MCF 10A (cell line): Measurements from ENCODE around the gene MCM10. TPM values are rescaled to one million over a fixed set of nuclear protein-coding genes. Genes with fewer than 3 reads are reported as not detected.
"Not testable (repeated sequence)": the region's sequence is repeated elsewhere in the genome, so short reads cannot be mapped to it uniquely, and the experiment has no call there.

Experiments used
- BruUV-seq: library from RNA; stranded (reverse); fragments of 400-500 nt; replicated peaks from 2 replicates; lab custom pipeline; 2021; lab: Mats Ljungman, UMichigan
- CTCF ChIA-PET: fragments of 300-600 bp; sonication (Branson Sonifier 250); formaldehyde crosslinking; extraction: SDS; loops from one replicate; lab custom pipeline; 2021; ENCODE audit warnings: antibody characterized with exemption, inconsistent platforms; lab: Yijun Ruan, JAX
- POLR2A ChIA-PET: fragments of 300-600, 350-650 bp; sonication (Branson Sonifier 250); formaldehyde crosslinking; extraction: SDS; loops from one replicate; lab custom pipeline; 2020; ENCODE audit warnings: antibody characterized with exemption, inconsistent platforms; lab: Yijun Ruan, JAX
- DNase-seq: peaks from one replicate; pipeline ENCODE4 v3.0.0-alpha.2; 2018; ENCODE audit not compliant: unreplicated experiment
- H3K27ac Mint-ChIP-seq: one replicate; pipeline ENCODE4 v1.8.0; 2022; ENCODE audit warnings: mild to moderate bottlenecking, low read depth, mixed read lengths; ENCODE audit not compliant: unreplicated experiment
- H3K27me3 Mint-ChIP-seq: one replicate; pipeline ENCODE4 v1.8.0; 2022; ENCODE audit warnings: mixed read lengths; ENCODE audit not compliant: insufficient read depth, unreplicated experiment
- H3K36me3 Mint-ChIP-seq: one replicate; pipeline ENCODE4 v1.8.0; 2022; ENCODE audit warnings: mild to moderate bottlenecking, moderate library complexity, mixed read lengths; ENCODE audit not compliant: insufficient read depth, unreplicated experiment
- H3K4me1 Mint-ChIP-seq: one replicate; pipeline ENCODE4 v1.8.0; 2022; ENCODE audit warnings: mixed read lengths; ENCODE audit not compliant: insufficient read depth, unreplicated experiment
- H3K4me3 Mint-ChIP-seq: one replicate; pipeline ENCODE4 v1.8.0; 2022; ENCODE audit warnings: mild to moderate bottlenecking, moderate library complexity, mixed read lengths; ENCODE audit not compliant: unreplicated experiment
- H3K9me3 Mint-ChIP-seq: one replicate; pipeline ENCODE4 v1.8.0; 2022; ENCODE audit warnings: mixed read lengths; ENCODE audit not compliant: unreplicated experiment
- intact Hi-C: fragments of 100-400 bp; cut with micrococcal nuclease; formaldehyde crosslinking; loops from 2 replicates; pipeline ENCODE4 v1.14.1; 2022
- total RNA-seq: library from RNA; stranded (reverse); gene quantifications from 2 replicates; pipeline ENCODE4 v1.2.3, GENCODE V29; 2022
- TF ChIP-seq, protein P1 (sequence below): fragments of 200-600 bp; IDR thresholded peaks from one replicate; pipeline ENCODE4 v1.8.0; 2022; ENCODE audit warnings: antibody characterized with exemption, mild to moderate bottlenecking; ENCODE audit not compliant: unreplicated experiment

MCM10 gene
- total RNA-seq, 1 experiment from 2014 or later, result 6.0 TPM

DNA sequence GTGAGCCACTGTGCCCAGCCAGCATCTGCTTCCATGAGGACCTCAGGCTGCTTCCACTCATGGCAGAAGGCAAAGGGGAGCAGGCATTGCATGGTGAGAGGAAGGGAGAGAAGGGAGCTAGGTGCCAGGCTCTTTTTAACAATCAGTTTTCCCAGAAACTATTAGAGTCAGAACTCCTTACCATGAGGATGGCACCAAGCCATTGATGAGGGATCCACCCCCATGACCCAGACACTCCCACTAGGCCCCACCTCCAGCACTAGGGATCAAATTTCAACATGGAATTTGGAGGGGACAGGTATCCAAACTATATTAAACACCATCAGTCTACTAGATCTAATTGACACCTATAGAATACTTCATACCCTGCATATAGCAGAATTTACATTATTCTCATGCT lies 14.2 kb upstream of the MCM10 start:
- DNase-seq, result no peak
- Mint-ChIP-seq H3K36me3 (no peaks in the 10 kb centered on the region), H3K4me3 (no peak overlapping the region), H3K4me1 (peaks cover 16% of the 10 kb centered on the region), H3K27ac (no peak overlapping the region), H3K27me3 (no peaks in the 10 kb centered on the region), H3K9me3 (peaks cover 12% of the 10 kb centered on the region)
- intact Hi-C loops, result no loop called here
- TF ChIP-seq, protein P1, sequence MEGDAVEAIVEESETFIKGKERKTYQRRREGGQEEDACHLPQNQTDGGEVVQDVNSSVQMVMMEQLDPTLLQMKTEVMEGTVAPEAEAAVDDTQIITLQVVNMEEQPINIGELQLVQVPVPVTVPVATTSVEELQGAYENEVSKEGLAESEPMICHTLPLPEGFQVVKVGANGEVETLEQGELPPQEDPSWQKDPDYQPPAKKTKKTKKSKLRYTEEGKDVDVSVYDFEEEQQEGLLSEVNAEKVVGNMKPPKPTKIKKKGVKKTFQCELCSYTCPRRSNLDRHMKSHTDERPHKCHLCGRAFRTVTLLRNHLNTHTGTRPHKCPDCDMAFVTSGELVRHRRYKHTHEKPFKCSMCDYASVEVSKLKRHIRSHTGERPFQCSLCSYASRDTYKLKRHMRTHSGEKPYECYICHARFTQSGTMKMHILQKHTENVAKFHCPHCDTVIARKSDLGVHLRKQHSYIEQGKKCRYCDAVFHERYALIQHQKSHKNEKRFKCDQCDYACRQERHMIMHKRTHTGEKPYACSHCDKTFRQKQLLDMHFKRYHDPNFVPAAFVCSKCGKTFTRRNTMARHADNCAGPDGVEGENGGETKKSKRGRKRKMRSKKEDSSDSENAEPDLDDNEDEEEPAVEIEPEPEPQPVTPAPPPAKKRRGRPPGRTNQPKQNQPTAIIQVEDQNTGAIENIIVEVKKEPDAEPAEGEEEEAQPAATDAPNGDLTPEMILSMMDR, result no peak
- CTCF ChIA-PET, result interaction anchor here (1.4 kb wide), 1 partner anchor 156 kb away, joined by 4 read pairs; no protein-coding TSS in a partner anchor
- POLR2A ChIA-PET, result no interaction called here
- no TSS peak for BruUV-seq

DNA sequence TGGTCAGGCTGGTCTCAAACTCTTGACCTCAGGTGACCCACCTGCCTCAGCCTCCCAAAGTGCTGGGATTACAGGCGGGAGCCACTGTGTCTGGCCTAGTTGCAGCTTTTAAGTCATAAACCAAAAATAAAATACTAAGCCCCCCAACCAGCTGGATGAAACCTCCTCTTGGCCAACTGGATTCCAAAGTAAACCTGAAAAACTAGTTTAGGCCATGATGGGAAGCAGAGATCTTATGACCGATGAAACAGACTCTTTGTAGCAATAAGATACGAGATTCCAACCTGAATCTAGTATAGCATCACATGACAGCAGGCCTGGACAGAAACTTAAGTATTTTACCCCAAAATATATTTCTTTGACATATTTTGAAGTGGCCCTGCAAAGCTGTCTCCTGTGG lies 9.1 kb upstream of the MCM10 start:
- no peak for DNase-seq
- ChIA-PET CTCF (interaction anchor here (1.0 kb wide), 1 partner anchor 150 kb away, joined by 4 read pairs; no protein-coding TSS in a partner anchor), POLR2A (no interaction called here)
- no TSS peak for BruUV-seq
- Mint-ChIP-seq H3K4me1 (peaks cover 8% of the 10 kb centered on the region), H3K27me3 (no peaks in the 10 kb centered on the region), H3K4me3 (no peak overlapping the region), H3K9me3 (peaks cover 7% of the 10 kb centered on the region), H3K36me3 (no peaks in the 10 kb centered on the region), H3K27ac (no peak overlapping the region)
- intact Hi-C loops, result no loop called here
- TF ChIP-seq, protein P1, result no peak

DNA sequence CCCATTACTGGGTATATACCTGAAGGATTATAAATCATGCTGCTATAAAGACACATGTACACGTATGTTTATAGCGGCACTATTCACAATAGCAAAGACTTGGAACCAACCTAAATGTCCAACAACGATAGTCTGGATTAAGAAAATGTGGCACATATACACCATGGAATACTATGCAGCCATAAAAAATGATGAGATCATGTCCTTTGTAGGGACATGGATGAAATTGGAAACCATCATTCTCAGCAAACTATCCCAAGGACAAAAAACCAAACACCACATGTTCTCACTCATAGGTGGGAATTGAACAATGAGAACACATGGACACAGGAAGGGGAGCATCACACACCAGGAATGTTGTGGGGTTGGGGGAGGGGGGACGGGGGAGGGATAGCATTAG lies 5.5 kb upstream of the MCM10 start:
- H3K36me3 Mint-ChIP-seq, H3K9me3 Mint-ChIP-seq, POLR2A ChIA-PET, H3K4me1 Mint-ChIP-seq, DNase-seq, intact Hi-C loops, H3K27me3 Mint-ChIP-seq, H3K4me3 Mint-ChIP-seq, BruUV-seq, H3K27ac Mint-ChIP-seq, CTCF ChIA-PET: not testable (repeated sequence)

DNA sequence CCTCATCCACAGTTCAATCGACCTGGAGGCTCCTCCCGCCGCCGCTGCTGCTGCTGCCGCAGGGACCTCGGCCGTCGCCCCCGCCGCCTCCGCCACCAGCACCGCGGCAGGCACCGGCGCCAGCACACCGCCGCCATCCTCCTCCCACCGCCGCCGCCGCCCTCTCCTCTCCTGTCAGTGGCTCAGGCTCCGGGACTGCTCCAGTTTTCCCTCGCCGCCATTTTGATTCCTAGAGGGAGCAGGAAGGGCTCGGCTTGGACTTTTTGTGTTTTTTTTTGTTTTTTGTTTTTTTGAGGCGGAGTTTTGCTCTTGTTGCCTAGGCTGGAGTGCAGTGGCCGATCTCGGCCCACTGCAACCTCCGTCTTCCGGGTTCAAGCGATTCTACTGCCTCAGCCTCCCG lies 3.0 kb upstream of the MCM10 start:
- Mint-ChIP-seq H3K27ac (no peak overlapping the region), H3K9me3 (peaks cover 6% of the 10 kb centered on the region), H3K36me3 (no peaks in the 10 kb centered on the region), H3K4me1 (peaks cover 13% of the 10 kb centered on the region), H3K4me3 (no peak overlapping the region), H3K27me3 (no peaks in the 10 kb centered on the region)
- POLR2A ChIA-PET, result no interaction called here
- BruUV-seq, result no TSS peak
- intact Hi-C loops, result no loop called here
- CTCF ChIA-PET, result interaction anchor here (1.1 kb wide), 1 partner anchor 144 kb away, joined by 9 read pairs; no protein-coding TSS in a partner anchor
- no peak for DNase-seq
- TF ChIP-seq, protein P1, result no peak
